PC-9 (cell line): Measurements from ENCODE around the gene CXXC5. TPM values are rescaled to one million over a fixed set of nuclear protein-coding genes. Genes with fewer than 3 reads are reported as not detected.
A peak's percentile ranks its signal among the peaks of the same experiment; 100 is the strongest.

Experiments
- BruUV-seq: library from RNA; stranded (reverse); fragments of 400-500 nt; replicated peaks from 2 replicates; lab custom pipeline; 2021; lab: Mats Ljungman, UMichigan
- CTCF ChIA-PET: fragments of 300-600 bp; sonication (Branson Sonifier 250); formaldehyde crosslinking; loops from one replicate; lab custom pipeline; 2022; ENCODE audit warnings: antibody characterized with exemption; lab: Charles Lee
- POLR2A ChIA-PET: fragments of 300-600 bp; sonication (Branson Sonifier 250); formaldehyde crosslinking; loops from one replicate; lab custom pipeline; 2022; ENCODE audit warnings: antibody characterized with exemption; ENCODE audit not compliant: unreplicated experiment; lab: Charles Lee
- DNase-seq, 2 experiments: peaks; one replicate each; pipeline versions ENCODE4 v3.0.0 to v3.0.0-alpha.2; 2015 to 2022; ENCODE audit warnings: mixed read lengths in 1 of 2
- H2AFZ ChIP-seq: fragments of 200-600 bp; sonication (generic); 2 replicates; pipeline ENCODE4 v1.8.1; 2017; ENCODE audit warnings: antibody characterized with exemption
- H3F3A ChIP-seq: fragments of 200-600 bp; sonication (generic); 2 replicates; pipeline ENCODE4 v1.8.1; 2017; ENCODE audit warnings: antibody characterized with exemption, mild to moderate bottlenecking, low read depth; ENCODE audit not compliant: insufficient read depth
- H3K27ac ChIP-seq: fragments of 200-600 bp; sonication (generic); 2 replicates; pipeline ENCODE4 v1.6.1; 2016; ENCODE audit warnings: mixed run types
- H3K27me3 ChIP-seq: fragments of 200-600 bp; sonication (generic); 2 replicates; pipeline ENCODE4 v1.6.1; 2016; ENCODE audit warnings: low read depth, mixed run types; ENCODE audit not compliant: insufficient read depth
- H3K36me3 ChIP-seq: fragments of 200-600 bp; sonication (generic); 2 replicates; pipeline ENCODE4 v1.6.1; 2016; ENCODE audit warnings: low read depth, mixed run types
- H3K4me1 ChIP-seq: fragments of 200-600 bp; sonication (generic); replicated peaks from 2 replicates; pipeline ENCODE4 v1.6.1; 2016; ENCODE audit warnings: mixed run types; ENCODE audit not compliant: insufficient read depth
- H3K4me2 ChIP-seq: fragments of 200-600 bp; sonication (generic); 2 replicates; pipeline ENCODE4 v1.6.1; 2017; ENCODE audit warnings: mixed run types
- H3K4me3 ChIP-seq: fragments of 200-600 bp; sonication (generic); 2 replicates; pipeline ENCODE4 v1.6.1; 2016; ENCODE audit warnings: mixed run types
- H3K79me2 ChIP-seq: fragments of 200-600 bp; sonication (generic); 2 replicates; pipeline ENCODE4 v1.6.1; 2017; ENCODE audit warnings: low read depth, mixed run types
- H3K9me2 ChIP-seq: fragments of 200-600 bp; sonication (generic); 2 replicates; pipeline ENCODE4 v1.8.1; 2017; ENCODE audit warnings: mild to moderate bottlenecking; ENCODE audit not compliant: insufficient read depth
- H3K9me3 ChIP-seq: fragments of 200-600 bp; sonication (generic); 2 replicates; pipeline ENCODE4 v1.8.1; 2016; ENCODE audit warnings: low read depth; ENCODE audit not compliant: insufficient read depth
- H4K20me1 ChIP-seq: fragments of 200-600 bp; sonication (generic); 2 replicates; pipeline ENCODE4 v1.8.1; 2017; ENCODE audit not compliant: insufficient read depth
- CTCF ChIP-seq: fragments of 200-600 bp; sonication (generic); conservative IDR thresholded peaks from 2 replicates; pipeline ENCODE4 v1.6.1; 2017; ENCODE audit warnings: mixed run types, antibody characterized with exemption, mild to moderate bottlenecking, moderate library complexity
- EZH2 ChIP-seq: fragments of 200-600 bp; sonication (generic); IDR thresholded peaks from 2 replicates; pipeline ENCODE4 v1.8.0; 2017; ENCODE audit warnings: antibody characterized with exemption, low read depth
- intact Hi-C: fragments of 100-400 bp; cut with micrococcal nuclease; formaldehyde crosslinking; loops from one replicate; pipeline ENCODE4 v1.10.0; 2022; ENCODE audit not compliant: unreplicated experiment
- total RNA-seq: library from RNA; stranded (reverse); gene quantifications from 2 replicates; pipeline ENCODE4 v1.2.3, GENCODE V29; 2021

Gene CXXC5
- total RNA-seq, 1 experiment from 2014 or later: 59.9 TPM

- TSS peak; percentile 37 for BruUV-seq
- Histone ChIP-seq H4K20me1 (peaks cover 32% of the 10 kb centered on the region), H3K4me3 (peak overlapping the region; percentile 97), H2AFZ (peak overlapping the region; percentile 74), H3K27me3 (no peaks in the 10 kb centered on the region), H3K9me2 (no peaks in the 10 kb centered on the region), H3K36me3 (no peaks in the 10 kb centered on the region), H3K4me1 (peaks cover 56% of the 10 kb centered on the region), H3K9me3 (no peaks in the 10 kb centered on the region), H3K27ac (no peak overlapping the region), H3K4me2 (peak overlapping the region; percentile 97), H3K79me2 (peaks cover 55% of the 10 kb centered on the region), H3F3A (peaks cover 27% of the 10 kb centered on the region)
- CTCF ChIA-PET: interaction anchor here (0.6 to 1.2 kb wide), 4 partner anchors 29 to 242 kb away, joined by 3 to 8 read pairs (median 4); no protein-coding TSS in a partner anchor
- intact Hi-C loops: loop anchor here (2.0 kb wide), 1 partner anchor 47 kb away; no protein-coding TSS in a partner anchor
- DNase-seq: no peak
- POLR2A ChIA-PET: interaction anchor here (0.6 to 1.4 kb wide), 2 partner anchors 13 kb away, joined by 3 to 5 read pairs; no protein-coding TSS in a partner anchor
- no peak for TF ChIP-seq EZH2
- TF ChIP-seq CTCF: no peak; the same call in 1 of the 2 replicates
Observed at GRCh38 chr5:139649082-139649991, 1.2 kb downstream of the CXXC5 start.

- Histone ChIP-seq H4K20me1 (peaks cover 37% of the 10 kb centered on the region), H3K79me2 (peaks cover 64% of the 10 kb centered on the region), H3F3A (peaks cover 26% of the 10 kb centered on the region), H3K4me3 (peak overlapping the region; percentile 97), H3K36me3 (no peaks in the 10 kb centered on the region), H3K4me2 (peak overlapping the region; percentile 97), H3K9me2 (no peaks in the 10 kb centered on the region), H3K27ac (no peak overlapping the region), H3K27me3 (no peaks in the 10 kb centered on the region), H3K4me1 (peaks cover 48% of the 10 kb centered on the region), H2AFZ (no peak overlapping the region), H3K9me3 (no peaks in the 10 kb centered on the region)
- ChIA-PET POLR2A (interaction anchor here (0.6 to 0.7 kb wide), 2 partner anchors 13 to 47 kb away, joined by 3 to 5 read pairs; no protein-coding TSS in a partner anchor), CTCF (interaction anchor here (0.6 to 1.1 kb wide), 2 partner anchors 125 to 241 kb away, joined by 3 to 4 read pairs; no protein-coding TSS in a partner anchor)
- no peak for TF ChIP-seq EZH2
- TF ChIP-seq CTCF: no peak
- intact Hi-C loops: no loop called here
- BruUV-seq: no TSS peak
- no peak for DNase-seq
Observed at GRCh38 chr5:139650031-139650688, 2.0 kb downstream of the CXXC5 start.

DNA sequence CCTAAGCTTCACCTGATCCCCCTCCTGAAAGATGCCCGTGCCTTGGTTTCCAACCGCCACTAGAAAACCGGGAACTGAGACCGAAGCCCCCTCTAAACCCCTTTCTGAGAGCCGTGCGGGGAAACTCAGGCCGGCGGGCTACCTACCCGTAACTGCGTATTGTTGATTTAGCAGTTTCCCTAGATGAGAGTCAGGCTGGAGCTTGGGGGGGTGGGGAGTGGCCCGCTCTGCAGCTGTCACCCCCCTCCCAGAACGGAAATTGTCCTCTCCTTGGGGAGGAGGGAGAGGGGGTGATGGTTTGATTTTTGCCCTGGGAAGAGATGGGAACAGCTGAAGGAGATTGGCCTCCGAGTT is 2.5 kb downstream of the CXXC5 start:
- no peak overlapping the region for H3K27ac ChIP-seq

More for the DNA sequence above, 2.5 kb downstream of the CXXC5 start:
- H3K27me3 ChIP-seq: no peaks in the 10 kb centered on the region
- H3F3A ChIP-seq: peaks cover 26% of the 10 kb centered on the region
- ChIA-PET POLR2A (interaction anchor here (0.7 kb wide), 1 partner anchor 46 kb away, joined by 5 read pairs; no protein-coding TSS in a partner anchor), CTCF (no interaction called here)
- no peaks in the 10 kb centered on the region for H3K36me3 ChIP-seq
- no peak for DNase-seq
- H3K4me2 ChIP-seq: peak overlapping the region; percentile 97
- no peak overlapping the region for H2AFZ ChIP-seq
- no peaks in the 10 kb centered on the region for H3K9me3 ChIP-seq
- intact Hi-C loops: loop anchor here (1.0 kb wide), 1 partner anchor 10 kb away; no protein-coding TSS in a partner anchor
- no peaks in the 10 kb centered on the region for H3K9me2 ChIP-seq
- H4K20me1 ChIP-seq: peaks cover 37% of the 10 kb centered on the region
- peak overlapping the region; percentile 97; the same call in 1 of the 2 replicates for H3K4me3 ChIP-seq
- peaks cover 46% of the 10 kb centered on the region for H3K4me1 ChIP-seq
- no peak for TF ChIP-seq CTCF
- TF ChIP-seq EZH2: no peak
- BruUV-seq: no TSS peak
- peaks cover 68% of the 10 kb centered on the region for H3K79me2 ChIP-seq
